Smooth muscle cell (in vitro differentiated cells): ENCODE data around the gene CRTC1. TPM values are rescaled to one million over a fixed set of nuclear protein-coding genes. Genes with fewer than 3 reads are reported as not detected.

Source experiments
- DNase-seq: peaks from one replicate; lab custom pipeline; 2025; ENCODE audit not compliant: unreplicated experiment; lab: John Stamatoyannopoulos, UW
- H2AFZ ChIP-seq: fragments of 200-600 bp; sonication (generic); 2 replicates; pipeline ENCODE4 v1.6.0; 2016; ENCODE audit warnings: antibody characterized with exemption, low read depth, mild to moderate bottlenecking
- H3F3A ChIP-seq: fragments of 200-600 bp; sonication (generic); 2 replicates; pipeline ENCODE4 v1.6.0; 2017; ENCODE audit warnings: antibody characterized with exemption, low read depth
- H3K27ac ChIP-seq: fragments of 200-600 bp; sonication (generic); 2 replicates; pipeline ENCODE4 v1.5.1; 2016; ENCODE audit warnings: low read depth, mild to moderate bottlenecking
- H3K27me3 ChIP-seq: fragments of 200-600 bp; sonication (generic); 2 replicates; pipeline ENCODE4 v1.6.1; 2016; ENCODE audit warnings: low read depth, mild to moderate bottlenecking
- H3K36me3 ChIP-seq: fragments of 200-600 bp; sonication (generic); 2 replicates; pipeline ENCODE4 v1.5.1; 2016; ENCODE audit warnings: low read depth
- H3K4me1 ChIP-seq: fragments of 200-600 bp; sonication (generic); 2 replicates; pipeline ENCODE4 v1.5.1; 2016; ENCODE audit warnings: low read depth
- H3K4me2 ChIP-seq: fragments of 200-600 bp; sonication (generic); 2 replicates; pipeline ENCODE4 v1.6.0; 2016; ENCODE audit warnings: mild to moderate bottlenecking
- H3K4me3 ChIP-seq: fragments of 200-600 bp; sonication (generic); 2 replicates; pipeline ENCODE4 v1.5.1; 2016; ENCODE audit warnings: mild to moderate bottlenecking
- H3K79me2 ChIP-seq: fragments of 200-600 bp; sonication (generic); 2 replicates; pipeline ENCODE4 v1.6.0; 2016; ENCODE audit warnings: low read depth, mild to moderate bottlenecking
- H3K9ac ChIP-seq: fragments of 200-600 bp; sonication (generic); 2 replicates; pipeline ENCODE4 v1.6.0; 2016; ENCODE audit warnings: low read depth
- H3K9me3 ChIP-seq: fragments of 200-600 bp; sonication (generic); replicated peaks from 2 replicates; pipeline ENCODE4 v1.5.1; 2016; ENCODE audit warnings: low read depth
- H4K20me1 ChIP-seq: fragments of 200-600 bp; sonication (generic); 2 replicates; pipeline ENCODE4 v1.6.0; 2016; ENCODE audit warnings: low read depth
- CTCF ChIP-seq: fragments of 200-600 bp; sonication (generic); IDR thresholded peaks from 2 replicates; pipeline ENCODE4 v1.5.1; 2017; ENCODE audit warnings: borderline replicate concordance, mild to moderate bottlenecking, antibody characterized with exemption; ENCODE audit not compliant: insufficient read depth, poor library complexity, severe bottlenecking
- WGBS: methylation state at CpG from one replicate; pipeline ENCODE4 v1.1.7; 2016; ENCODE audit warnings: low lambda C conversion rate; 5-methylcytosine and 5-hydroxymethylcytosine counted together
- polyA plus RNA-seq: library from polyadenylated mRNA; unstranded; fragments of >200 nt; fragmentation: Nextera tagmentation; extraction: Ambion mirVana; gene quantifications from 2 replicates; pipeline ENCODE4 v1.2.1, GENCODE V29; 2016
- total RNA-seq: library from RNA; depleted of rRNA; stranded (reverse); fragments of >200 nt; gene quantifications from 2 replicates; pipeline ENCODE4 v1.2.3, GENCODE V29; 2014

CRTC1 gene
- total and polyA plus RNA-seq, 2 experiments from 2014 or later: 1.6 to 3.1 TPM

- WGBS: 84% methylated on average over 10 of the region's 10 CpGs
- H3K36me3 ChIP-seq: no peaks in the 10 kb centered on the region
- H3K27me3 ChIP-seq: no peaks in the 10 kb centered on the region
Observed at GRCh38 chr19:18717601-18718000, 34.1 kb downstream of the CRTC1 start.

DNA sequence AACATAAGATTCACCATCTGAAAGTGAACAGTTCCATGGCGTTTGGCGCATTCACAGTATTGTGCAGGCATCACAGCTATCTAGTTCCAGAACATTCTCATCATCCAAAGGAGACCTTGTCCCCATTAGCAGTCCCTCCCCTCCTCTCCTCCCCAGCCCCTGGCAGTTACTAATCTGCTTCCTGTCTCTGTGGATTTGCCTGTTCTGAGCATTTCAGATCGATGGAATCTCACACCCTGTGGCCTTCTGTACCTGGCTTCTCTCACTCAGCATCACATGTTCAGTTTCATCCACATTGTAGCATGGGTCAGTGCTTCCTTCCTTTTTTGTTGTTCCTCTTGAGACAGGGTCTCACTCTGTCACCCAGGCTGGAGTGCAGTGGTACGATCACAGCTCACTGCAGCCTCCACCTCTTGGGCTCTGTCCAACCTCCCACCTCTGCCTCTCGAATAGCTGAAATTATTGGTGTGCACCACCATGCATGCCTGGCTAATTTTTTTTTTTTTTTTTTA is 34.6 kb downstream of the CRTC1 start:
- Histone ChIP-seq H3K27ac (no peak overlapping the region), H3K4me2 (no peak overlapping the region), H3K36me3 (no peaks in the 10 kb centered on the region), H3F3A (no peaks in the 10 kb centered on the region), H4K20me1 (peaks cover 66% of the 10 kb centered on the region), H2AFZ (no peak overlapping the region), H3K9ac (no peak overlapping the region), H3K79me2 (peaks cover 10% of the 10 kb centered on the region), H3K9me3 (no peaks in the 10 kb centered on the region), H3K27me3 (no peaks in the 10 kb centered on the region), H3K4me3 (no peak overlapping the region), H3K4me1 (no peaks in the 10 kb centered on the region)
- DNase-seq: no peak
- TF ChIP-seq CTCF: no peak
- WGBS: 83% methylated on average over 5 of the region's 5 CpGs

More at GRCh38 chr19:18717601-18718000, 34.1 kb downstream of the CRTC1 start:
- no peaks in the 10 kb centered on the region for H3K4me1 ChIP-seq
- H3F3A ChIP-seq: no peaks in the 10 kb centered on the region
- H3K27ac ChIP-seq: no peak overlapping the region
- H2AFZ ChIP-seq: no peak overlapping the region
- no peak overlapping the region for H3K4me3 ChIP-seq
- H4K20me1 ChIP-seq: peaks cover 63% of the 10 kb centered on the region
- H3K4me2 ChIP-seq: no peak overlapping the region
- DNase-seq: no peak
- no peak overlapping the region for H3K9ac ChIP-seq
- no peaks in the 10 kb centered on the region for H3K9me3 ChIP-seq
- peaks cover 7% of the 10 kb centered on the region for H3K79me2 ChIP-seq
- TF ChIP-seq CTCF: no peak

- Histone ChIP-seq H3K9ac (no peak overlapping the region), H3F3A (no peaks in the 10 kb centered on the region), H3K27ac (no peak overlapping the region), H3K27me3 (no peaks in the 10 kb centered on the region), H3K9me3 (no peaks in the 10 kb centered on the region), H3K36me3 (no peaks in the 10 kb centered on the region), H3K4me3 (no peak overlapping the region), H3K79me2 (peaks cover 10% of the 10 kb centered on the region), H3K4me1 (no peaks in the 10 kb centered on the region), H4K20me1 (peaks cover 64% of the 10 kb centered on the region), H3K4me2 (no peak overlapping the region), H2AFZ (no peak overlapping the region)
- 88% methylated on average over 16 of the region's 16 CpGs for WGBS
- no peak for TF ChIP-seq CTCF
- no peak for DNase-seq
Observed at GRCh38 chr19:18718846-18719458, 35.5 kb downstream of the CRTC1 start.

DNA sequence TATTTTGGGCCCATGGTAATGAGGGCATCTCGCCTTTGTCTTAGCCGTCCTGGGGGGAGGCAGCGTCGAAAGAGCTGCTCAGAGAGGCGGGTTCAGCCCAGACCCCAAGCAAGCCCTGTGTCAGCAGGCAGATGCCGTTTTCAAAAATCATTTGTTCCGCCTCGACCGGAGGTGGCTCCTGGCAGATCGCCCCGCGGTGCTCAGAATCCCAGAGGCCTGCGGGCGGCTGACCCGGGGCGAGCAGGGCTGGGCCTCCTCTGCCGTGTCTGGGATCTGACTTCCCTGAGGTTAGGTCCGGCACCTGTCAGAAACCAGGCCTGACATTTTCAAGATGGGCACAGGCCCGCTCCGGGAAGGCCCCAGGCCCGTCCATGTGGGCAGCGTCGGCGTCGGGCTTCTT is 36.1 kb downstream of the CRTC1 start:
- H3K9ac ChIP-seq: no peak overlapping the region
- H2AFZ ChIP-seq: no peak overlapping the region
- 95% methylated on average over 25 of the region's 25 CpGs for WGBS
- H4K20me1 ChIP-seq: peaks cover 65% of the 10 kb centered on the region
- H3K9me3 ChIP-seq: no peaks in the 10 kb centered on the region
- no peaks in the 10 kb centered on the region for H3K36me3 ChIP-seq
- H3F3A ChIP-seq: no peaks in the 10 kb centered on the region
- H3K79me2 ChIP-seq: peaks cover 9% of the 10 kb centered on the region
- H3K27me3 ChIP-seq: no peaks in the 10 kb centered on the region
- no peaks in the 10 kb centered on the region for H3K4me1 ChIP-seq
- H3K27ac ChIP-seq: no peak overlapping the region
- no peak overlapping the region for H3K4me2 ChIP-seq
- no peak for DNase-seq
- H3K4me3 ChIP-seq: no peak overlapping the region
- TF ChIP-seq CTCF: no peak
